GM18526 (cell line): ENCODE data around the gene KCNT2.

Experiments used
- POLR2A ChIP-seq: IDR thresholded peaks from 3 replicates; pipeline ENCODE4 v1.6.1; 2011; ENCODE audit not compliant: insufficient read length; ENCODE audit errors: extremely low read depth

The KCNT2 gene

GRCh38 chr1:196449460-196449859, 158.8 kb downstream of the KCNT2 start:
- TF ChIP-seq POLR2A: no peak

GRCh38 chr1:196445775-196446174, 162.5 kb downstream of the KCNT2 start:
- TF ChIP-seq POLR2A: no peak

GRCh38 chr1:196444634-196445033, 163.6 kb downstream of the KCNT2 start:
- TF ChIP-seq POLR2A: no peak

GRCh38 chr1:196442366-196442765, 165.9 kb downstream of the KCNT2 start:
- TF ChIP-seq POLR2A: no peak

GRCh38 chr1:196440711-196441110, 167.5 kb downstream of the KCNT2 start:
- TF ChIP-seq POLR2A: no peak

- no peak for TF ChIP-seq POLR2A
Measured at GRCh38 chr1:196438329-196438728, 169.9 kb downstream of the KCNT2 start.

- TF ChIP-seq POLR2A: no peak
Measured at GRCh38 chr1:196437671-196438070, 170.6 kb downstream of the KCNT2 start.

GRCh38 chr1:196433000-196433399, 175.2 kb downstream of the KCNT2 start:
- TF ChIP-seq POLR2A: no peak

GRCh38 chr1:196427976-196428734, 180.1 kb downstream of the KCNT2 start:
- no peak for TF ChIP-seq POLR2A

- TF ChIP-seq POLR2A: no peak
Measured at GRCh38 chr1:196425513-196425912, 182.7 kb downstream of the KCNT2 start.

GRCh38 chr1:196423612-196424011, 184.6 kb downstream of the KCNT2 start:
- no peak for TF ChIP-seq POLR2A

- no peak for TF ChIP-seq POLR2A
Measured at GRCh38 chr1:196418772-196419171, 189.5 kb downstream of the KCNT2 start.

- TF ChIP-seq POLR2A: no peak
Measured at GRCh38 chr1:196415978-196416377, 192.3 kb downstream of the KCNT2 start.

GRCh38 chr1:196412326-196412725, 195.9 kb downstream of the KCNT2 start:
- TF ChIP-seq POLR2A: no peak

GRCh38 chr1:196410768-196411167, 197.5 kb downstream of the KCNT2 start:
- TF ChIP-seq POLR2A: no peak

- TF ChIP-seq POLR2A: no peak
Measured at GRCh38 chr1:196409586-196409985, 198.7 kb downstream of the KCNT2 start.
